Astrocyte (in vitro differentiated cells and primary cell): ENCODE data around the gene PSTK.

Source experiments
- CTCF ChIP-seq: IDR thresholded peaks from 2 replicates; pipeline ENCODE4 v1.5.1; 2011; ENCODE audit warnings: low read depth, mild to moderate bottlenecking, inconsistent platforms, low read length, moderate library complexity; ENCODE audit not compliant: insufficient read depth
- EZH2 ChIP-seq: IDR thresholded peaks from 2 replicates; pipeline ENCODE4 v1.6.1; 2012; ENCODE audit warnings: mild to moderate bottlenecking, low read length, inconsistent platforms; ENCODE audit not compliant: insufficient read depth

GRCh38 chr10:122995936-122996335 lies 15.7 kb downstream of the PSTK start:
- TF ChIP-seq CTCF (no peak), EZH2 (no peak)
